GM18526 (cell line): ENCODE results near the gene S100A3.

Experiments used
- POLR2A ChIP-seq: IDR thresholded peaks from 3 replicates; pipeline ENCODE4 v1.6.1; 2011; ENCODE audit not compliant: insufficient read length; ENCODE audit errors: extremely low read depth

The S100A3 gene

DNA sequence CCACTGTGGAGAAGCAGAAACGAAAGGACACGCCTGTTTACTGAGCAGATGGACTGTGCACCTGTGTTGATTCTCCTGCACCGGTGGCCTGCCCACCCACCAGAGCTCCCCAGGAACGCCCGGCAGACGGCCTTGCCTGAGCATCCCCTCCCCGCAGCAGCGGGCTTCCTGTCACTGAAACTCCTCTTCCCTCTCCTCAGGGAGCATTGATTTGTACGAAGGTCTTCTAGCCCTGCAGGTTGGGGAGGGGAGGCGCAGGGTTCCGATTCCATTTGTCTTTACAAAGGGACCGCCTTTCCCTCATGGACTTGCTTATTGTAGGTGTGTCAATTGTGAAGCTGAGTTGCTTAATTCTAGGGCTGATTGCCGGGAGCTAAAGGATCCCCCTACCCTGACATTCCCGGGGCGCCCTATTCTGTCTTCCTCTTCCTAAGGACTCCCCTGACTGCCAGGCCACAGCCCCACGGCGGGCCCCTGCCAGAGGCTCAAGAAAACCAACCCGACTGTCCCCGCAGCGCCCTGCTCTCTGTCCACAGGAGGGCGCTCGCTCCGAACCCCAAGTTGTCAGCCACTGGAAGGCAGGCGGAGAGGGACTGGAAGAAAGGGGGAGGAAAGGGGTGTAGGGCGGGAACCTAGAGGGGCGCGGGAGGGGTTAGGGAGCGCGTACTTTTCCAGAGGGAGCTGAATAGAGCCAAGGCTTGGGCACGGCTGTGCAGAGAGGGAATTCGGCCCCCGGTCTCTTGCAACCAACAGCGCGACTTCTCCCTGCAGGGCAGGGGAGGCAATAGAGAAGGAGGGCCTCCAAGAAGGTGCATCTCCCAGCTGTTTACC lies 16.1 kb downstream of the S100A3 start:
- TF ChIP-seq POLR2A, result no peak

DNA sequence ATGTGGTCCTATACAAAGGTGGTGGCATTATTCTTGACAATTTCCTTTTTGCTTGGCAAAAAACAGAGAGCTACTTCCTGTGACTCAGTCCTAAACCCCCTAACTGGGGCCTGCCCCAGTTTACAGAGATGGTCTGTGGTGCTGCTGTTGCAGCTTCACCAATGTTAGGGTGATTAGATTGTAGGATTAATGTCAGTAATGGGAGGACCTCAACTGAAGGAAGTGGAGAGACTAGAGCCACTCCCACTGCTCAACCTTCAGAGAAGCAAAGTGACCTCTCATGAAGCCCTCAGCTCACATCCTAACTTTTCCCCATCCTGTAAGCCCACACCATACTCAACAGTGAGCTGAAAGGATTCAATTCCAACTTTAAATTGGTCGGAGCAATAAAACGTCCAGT lies 16.9 kb downstream of the S100A3 start:
- TF ChIP-seq POLR2A, result no peak

DNA sequence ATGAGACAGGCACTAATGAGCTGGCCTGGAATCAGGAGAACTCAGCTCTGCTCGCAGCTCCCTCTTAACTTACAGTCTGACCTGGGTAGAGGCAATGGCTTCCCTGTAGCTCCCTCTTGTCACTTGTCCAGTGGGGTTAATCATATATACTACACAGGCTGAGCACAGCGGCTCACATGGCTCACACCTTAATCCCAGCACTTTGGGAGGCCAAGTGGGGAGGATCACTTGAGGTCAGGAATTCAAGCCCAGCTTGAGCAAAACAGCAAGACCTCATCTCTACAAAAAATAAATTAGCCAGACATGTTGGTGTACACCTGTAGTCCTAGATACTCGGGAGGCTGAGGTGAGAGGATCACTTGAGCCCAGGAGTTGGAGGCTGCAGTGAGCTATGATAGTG lies 17.4 kb downstream of the S100A3 start:
- no peak for TF ChIP-seq POLR2A

DNA sequence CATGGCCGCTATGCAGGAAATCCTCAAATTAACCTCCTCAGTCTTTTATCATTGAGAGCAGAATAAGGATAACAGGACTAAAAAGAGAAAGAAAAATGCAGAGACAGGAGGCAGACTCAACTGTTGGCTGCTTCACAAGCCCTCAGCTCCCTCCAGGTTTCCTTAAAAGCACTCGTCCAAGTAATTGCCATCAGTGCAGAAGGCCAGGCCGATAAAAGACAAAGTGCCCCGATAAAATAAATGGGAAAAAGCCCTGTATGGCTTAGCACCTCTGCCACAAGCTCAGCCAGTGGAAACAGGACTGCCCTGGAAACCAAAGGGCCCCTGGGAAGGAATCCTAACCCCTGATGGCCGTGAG lies 21.4 kb downstream of the S100A3 start:
- TF ChIP-seq POLR2A, result no peak

DNA sequence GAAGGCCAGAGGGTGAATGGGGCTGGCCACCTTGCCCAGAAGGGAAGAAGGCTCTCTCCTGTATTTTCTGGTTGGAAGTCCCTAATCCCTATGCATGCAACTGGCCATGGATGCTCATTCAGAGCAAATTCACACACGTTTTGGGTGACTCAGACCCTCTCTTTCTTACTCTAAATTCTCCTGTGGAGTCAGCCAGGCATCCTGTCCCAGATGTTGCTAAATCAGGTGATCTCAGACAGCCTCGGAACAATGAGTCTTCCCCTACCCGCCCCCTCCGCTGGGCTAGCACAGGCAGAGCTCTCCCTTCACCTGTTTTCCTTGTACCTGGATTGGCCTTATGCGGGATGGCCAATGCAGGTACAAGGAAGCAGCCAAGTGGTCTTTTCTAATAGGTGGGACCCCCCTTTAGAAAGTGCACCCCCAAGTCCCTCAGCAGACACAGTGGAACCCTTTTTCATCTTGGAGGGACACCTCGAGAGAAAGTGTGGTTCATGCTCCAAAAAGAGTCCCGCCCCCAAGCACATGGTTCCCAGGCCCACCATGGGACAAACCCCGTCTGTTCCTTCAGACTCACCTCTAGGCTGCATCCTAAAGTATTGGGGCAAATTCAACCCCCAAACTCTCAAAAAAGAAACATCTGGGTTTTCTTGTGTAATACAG lies 21.9 kb downstream of the S100A3 start:
- TF ChIP-seq POLR2A, result no peak

DNA sequence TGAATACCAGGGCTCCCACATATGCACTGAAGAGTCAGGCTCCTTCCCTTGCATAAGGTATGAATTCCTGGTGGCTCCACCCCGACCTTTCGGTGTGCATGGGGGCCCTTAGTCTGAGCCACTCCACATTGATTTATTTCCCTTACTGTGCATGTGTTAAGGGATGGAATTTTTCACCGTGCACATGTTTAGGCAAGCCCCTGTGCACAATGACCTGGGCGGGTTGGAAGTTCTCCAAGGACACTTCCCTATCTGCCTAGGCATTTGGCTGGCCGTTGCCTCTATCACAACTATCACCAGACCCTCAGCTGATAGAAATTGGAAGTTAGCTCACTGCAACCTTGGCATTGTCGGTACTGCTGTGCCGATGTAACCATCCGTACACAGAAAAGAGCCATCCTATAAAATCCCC lies 22.9 kb downstream of the S100A3 start:
- no peak for TF ChIP-seq POLR2A

DNA sequence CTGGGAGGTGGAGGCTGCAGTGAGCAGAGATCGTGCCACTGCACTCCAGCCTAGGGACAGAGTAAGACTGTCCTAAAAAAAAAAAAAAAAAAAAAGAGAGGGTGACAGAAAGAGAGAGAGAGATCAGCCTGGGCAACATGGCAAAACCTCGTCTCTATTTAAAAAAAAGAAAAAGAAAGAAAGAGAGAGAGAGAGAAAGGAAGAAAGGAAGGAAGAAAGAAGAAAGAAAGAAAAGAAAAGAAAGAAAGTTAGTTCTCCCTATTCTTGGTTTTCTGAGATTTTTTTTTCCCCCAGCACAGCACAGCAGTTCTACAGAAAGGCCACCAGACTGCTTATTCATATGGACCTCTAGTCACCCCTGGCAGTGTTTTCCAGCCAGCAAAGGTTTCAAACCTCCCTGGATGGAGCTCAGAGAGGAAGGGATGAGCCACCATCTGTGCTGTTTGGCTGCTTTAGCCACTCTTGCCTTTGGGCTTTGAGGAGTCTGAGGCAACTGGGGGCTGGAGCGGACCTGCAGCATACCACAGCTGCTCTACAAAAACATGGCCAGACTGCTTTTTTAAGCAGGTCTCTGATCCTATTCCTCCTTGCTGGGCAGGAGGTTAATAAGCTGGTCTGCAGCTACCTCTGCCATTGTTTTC lies 23.9 kb downstream of the S100A3 start:
- no peak for TF ChIP-seq POLR2A

DNA sequence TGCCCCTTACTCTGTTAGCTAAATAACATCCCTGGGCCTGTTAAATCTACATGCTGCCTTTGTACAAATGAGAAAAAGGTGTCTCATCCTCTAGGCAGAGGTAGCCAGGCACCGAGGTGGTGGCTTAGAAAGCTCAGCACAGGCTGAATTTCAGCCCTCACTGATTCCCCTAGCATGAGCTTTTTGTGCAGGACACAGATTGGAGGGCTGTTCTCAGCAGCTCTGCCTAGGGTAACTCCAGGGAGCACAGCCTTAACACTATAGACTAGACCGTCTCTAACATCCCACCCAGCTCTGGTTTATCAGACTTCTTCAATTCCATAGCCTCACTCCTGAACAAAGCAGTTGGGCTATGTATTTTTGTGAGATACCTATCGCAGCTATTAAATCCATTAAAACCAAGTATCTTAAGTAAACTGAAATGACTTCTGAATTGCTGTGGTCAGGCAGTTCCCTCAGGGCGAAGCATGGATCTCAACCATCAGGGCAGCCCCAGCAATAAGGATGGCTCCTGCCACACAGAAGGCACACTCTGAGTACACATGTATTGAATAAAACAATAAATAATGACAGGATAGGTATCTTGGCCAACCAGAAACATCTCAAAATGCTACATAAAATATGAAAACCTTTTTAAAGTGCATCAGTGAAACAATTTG lies 28.1 kb downstream of the S100A3 start:
- no peak for TF ChIP-seq POLR2A

DNA sequence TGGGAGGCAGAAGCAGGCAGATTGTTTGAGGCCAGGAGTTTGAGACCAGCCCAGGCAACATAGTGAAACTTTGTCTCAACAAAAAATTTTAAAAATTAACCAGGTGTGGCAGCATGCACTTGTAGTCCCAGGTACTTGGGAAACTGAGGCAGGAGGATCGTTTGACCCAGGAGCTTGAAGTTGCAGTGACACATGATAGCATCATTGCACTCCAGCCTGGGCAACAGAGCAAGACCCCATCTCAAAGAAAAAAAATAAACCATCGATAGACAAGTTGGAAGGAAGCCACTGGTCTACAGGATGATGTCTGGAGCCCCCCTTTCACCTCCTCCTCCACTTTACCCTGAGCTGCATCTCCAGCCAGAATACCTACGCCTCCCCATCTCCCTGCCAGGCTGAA lies 29.8 kb downstream of the S100A3 start:
- TF ChIP-seq POLR2A, result no peak

DNA sequence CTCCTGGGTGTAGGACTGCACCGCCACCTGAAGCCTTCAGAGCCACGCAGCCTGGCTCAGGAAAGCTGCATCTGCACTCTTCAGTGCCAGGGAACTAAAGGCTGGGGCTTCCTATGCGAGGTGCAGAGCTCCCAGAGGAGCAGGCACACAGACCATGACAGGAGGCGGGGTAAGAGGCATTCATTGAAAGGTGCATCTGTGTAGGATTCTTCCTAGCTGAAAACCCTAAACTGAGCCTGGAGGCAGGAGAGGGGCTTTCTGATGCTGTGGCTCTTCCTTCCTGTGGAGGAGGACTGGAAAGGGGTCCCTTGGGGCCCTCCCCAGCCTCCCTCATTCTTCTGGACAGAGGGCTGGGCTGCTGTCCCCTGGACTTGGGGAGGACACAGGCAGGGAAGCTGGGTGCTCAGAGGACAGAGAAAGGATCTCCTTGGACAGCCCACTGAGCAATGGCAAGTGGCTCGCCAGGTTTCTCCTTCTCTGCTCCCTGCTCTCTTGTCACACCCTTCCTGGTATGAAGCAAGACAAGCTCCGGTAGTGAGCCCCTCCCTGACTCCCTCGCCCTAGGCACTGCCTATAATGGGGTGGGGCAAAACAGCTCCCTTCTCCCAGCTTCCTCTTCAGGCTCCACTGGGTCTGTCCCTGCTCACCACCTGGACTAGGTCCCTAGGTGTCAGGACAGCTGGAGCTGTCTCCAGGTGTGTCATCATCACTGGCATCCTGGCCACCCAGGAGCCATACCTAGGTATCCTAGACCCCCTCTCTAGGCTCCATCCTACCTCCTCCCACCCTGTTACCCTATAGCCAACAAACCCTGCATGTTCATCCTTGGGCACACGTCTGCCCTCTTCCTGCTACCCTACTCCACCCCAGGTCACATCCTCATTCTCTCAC lies 33.3 kb downstream of the S100A3 start:
- no peak for TF ChIP-seq POLR2A

DNA sequence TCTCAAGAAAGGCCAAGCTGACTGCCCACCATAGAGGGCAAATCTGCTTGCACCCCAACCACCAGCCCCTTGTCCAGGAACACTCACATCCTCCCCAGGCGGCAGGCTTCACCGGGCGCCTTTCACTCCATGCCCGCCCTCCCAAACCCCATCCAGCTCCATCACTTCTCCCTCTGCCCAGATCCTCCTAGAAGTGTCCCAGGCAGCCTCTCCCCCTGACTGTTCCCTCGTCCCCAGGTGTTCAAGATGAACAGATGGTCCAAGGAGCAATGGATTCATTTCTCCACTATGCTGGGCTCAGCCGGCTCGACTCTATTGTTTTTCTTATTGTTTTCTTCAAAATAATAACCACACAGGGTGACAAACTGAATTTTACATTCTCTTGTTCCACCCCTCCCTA lies 35.4 kb downstream of the S100A3 start:
- no peak for TF ChIP-seq POLR2A

DNA sequence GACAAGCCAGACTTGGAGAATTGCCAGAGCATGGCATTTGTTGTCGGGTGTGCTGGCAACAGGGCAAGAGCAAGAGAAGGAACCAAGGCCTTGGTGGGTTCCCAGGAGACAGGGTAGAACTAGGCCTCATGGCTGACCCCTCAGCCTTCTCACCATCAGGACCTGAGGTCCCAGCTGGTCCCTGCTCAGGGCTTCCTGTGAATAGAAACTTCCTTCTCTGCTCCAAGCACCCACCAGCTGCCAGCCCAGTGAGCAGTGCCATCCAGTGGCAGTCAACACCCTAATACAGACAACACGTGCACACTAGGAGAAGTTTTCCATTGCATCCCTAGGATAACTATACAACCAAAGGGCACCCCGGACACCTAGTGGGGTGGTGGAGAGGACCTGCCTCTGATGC lies 36.0 kb downstream of the S100A3 start:
- TF ChIP-seq POLR2A, result no peak

DNA sequence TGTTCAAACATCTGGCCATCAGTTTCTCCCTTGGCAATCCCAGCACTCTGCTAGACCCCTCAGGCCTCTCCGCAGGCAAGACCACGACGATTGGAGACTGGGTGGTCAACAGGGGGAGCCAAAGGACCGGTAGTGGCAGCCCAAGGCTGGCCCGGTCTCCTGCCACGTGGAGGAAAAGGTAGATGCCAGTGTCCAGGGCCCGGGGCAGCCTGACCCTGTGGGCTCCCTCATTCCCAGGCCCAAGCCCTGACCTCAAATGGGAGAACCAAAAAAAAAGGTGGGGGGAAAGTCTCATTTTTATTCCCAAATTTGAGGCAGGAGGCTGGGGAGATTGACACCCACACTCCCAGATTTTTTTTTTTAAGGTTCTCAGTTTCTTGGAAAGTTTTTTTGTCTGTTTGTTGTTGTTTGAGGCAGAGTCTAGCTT lies 38.1 kb downstream of the S100A3 start:
- TF ChIP-seq POLR2A, result no peak

DNA sequence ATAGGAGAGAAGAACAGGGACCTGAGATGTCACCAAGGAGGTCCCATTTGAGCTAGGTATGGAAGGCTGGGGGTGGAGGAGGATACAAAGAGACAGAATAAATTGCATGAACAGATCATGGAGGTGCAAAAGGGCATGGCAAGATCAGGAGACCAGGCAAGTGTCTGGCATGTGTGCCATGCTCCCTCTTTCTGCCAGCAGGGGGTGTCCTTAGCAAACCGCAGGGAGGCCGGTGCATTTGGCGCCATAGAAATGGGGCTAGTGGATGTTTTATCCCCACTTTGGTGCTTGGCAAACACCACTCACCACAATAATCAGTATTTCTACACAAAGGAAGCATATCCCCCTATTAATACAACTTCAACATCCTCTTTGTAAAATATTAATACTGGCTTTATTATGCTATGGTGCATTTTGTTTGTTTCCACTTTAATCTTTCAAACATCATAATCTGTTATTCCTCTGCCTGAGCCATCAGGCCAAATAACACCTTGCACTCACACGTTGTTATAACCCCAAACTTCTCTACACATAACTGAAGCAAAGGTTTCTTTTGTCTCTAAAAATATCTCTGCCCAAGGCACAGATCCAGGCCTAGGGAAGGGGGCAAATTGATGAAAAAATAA lies 39.2 kb downstream of the S100A3 start:
- TF ChIP-seq POLR2A, result no peak
